HG03196 (cell line): ENCODE measurements around the gene RP2.

Experiments
- ATAC-seq: cut with Tn5 transposase; IDR thresholded peaks from one replicate; pipeline ENCODE4 v1.9.1; 2021; ENCODE audit not compliant: unreplicated experiment

RP2 gene

DNA sequence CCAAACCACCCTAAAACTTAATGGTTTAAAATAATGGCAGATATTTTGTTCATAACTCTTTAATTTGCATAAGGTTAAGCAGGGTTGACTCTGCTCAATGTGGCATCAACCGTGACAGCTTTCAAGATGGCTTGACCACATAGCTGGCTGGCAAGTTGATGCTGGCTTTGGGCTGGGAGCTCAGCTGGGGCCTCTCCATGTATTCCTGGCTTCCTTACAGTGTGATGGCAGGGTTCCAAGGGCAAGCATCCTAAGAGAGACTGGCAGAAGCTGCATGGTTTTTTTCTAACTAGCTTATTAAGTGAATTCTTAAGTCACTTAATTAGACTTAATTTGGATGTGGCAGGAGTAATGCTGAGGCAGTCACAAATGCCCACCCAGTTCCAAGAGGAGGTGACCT lies 4.5 kb downstream of the RP2 start:
- no peak for ATAC-seq

DNA sequence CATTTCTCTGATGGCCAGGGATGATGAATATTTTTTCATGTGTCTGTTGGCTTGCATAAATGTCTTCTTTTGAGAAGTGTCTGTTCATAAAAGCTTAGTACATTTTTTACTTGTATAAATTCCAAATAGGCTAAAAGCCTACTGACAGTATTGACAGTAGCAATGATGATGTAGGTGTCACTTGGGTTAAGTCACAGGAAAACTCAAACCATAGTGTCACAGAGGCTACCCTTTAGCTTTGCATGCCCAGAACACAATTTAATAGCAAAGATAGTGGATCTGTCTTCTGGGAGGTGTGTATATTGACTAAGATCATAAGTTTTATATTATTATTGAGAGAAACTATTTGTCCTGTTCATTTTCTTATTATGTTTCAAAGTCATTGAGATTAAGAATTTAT lies 8.1 kb downstream of the RP2 start:
- no peak for ATAC-seq

- no peak for ATAC-seq
Observed at GRCh38 chrX:46849933-46850332, 13.1 kb downstream of the RP2 start.

GRCh38 chrX:46850771-46851170 lies 13.9 kb downstream of the RP2 start:
- no peak for ATAC-seq

- no peak for ATAC-seq
Observed at GRCh38 chrX:46856483-46856882, 19.6 kb downstream of the RP2 start.

- no peak for ATAC-seq
Observed at GRCh38 chrX:46860557-46860956, 23.7 kb downstream of the RP2 start.

DNA sequence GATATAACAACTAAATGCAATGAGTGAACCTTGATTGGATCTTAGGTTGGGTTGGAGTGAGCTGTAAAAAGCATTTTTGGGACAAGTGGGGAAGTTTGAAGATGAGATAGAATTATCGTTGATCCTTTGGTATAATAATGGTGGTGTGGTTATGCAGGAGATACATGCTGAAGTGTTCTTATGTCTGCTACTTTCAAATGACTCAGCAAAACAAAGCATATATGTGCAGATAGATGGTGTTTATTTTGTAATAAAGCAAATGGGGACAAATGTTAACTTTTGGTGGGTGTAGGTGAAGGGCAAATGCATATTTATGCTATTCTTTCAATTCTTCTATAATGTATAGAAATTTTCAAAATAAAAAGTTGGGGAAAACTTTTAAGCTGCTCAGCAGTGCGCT lies 26.2 kb downstream of the RP2 start:
- no peak for ATAC-seq

DNA sequence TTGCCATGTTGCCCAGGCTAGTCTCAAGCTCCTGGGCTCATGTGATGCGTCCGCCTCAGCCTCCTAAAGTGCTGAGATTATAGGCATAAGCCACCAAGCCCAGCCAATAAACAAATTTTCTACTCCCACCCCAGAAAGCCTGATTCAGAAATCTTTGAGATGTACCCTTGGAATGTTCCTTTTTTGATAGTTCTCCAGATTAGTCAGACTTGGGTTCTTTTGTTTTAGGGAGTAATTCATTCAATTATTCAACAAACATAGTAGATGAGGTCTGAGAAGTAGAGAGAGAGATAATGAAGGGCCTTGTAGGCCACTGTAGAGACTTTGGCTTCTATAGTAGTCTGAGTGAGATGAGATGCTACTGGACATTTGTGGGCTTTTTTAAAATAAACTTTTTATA lies 27.8 kb downstream of the RP2 start:
- no peak for ATAC-seq

- no peak for ATAC-seq
Observed at GRCh38 chrX:46865281-46865680, 28.4 kb downstream of the RP2 start.

GRCh38 chrX:46866726-46867125 lies 29.9 kb downstream of the RP2 start:
- ATAC-seq = no peak

- ATAC-seq = no peak
Observed at GRCh38 chrX:46873746-46874145, 36.9 kb downstream of the RP2 start.

GRCh38 chrX:46876901-46877300 lies 40.1 kb downstream of the RP2 start:
- ATAC-seq = no peak

- ATAC-seq = no peak
Observed at GRCh38 chrX:46882266-46882665, 45.4 kb downstream of the RP2 start.

DNA sequence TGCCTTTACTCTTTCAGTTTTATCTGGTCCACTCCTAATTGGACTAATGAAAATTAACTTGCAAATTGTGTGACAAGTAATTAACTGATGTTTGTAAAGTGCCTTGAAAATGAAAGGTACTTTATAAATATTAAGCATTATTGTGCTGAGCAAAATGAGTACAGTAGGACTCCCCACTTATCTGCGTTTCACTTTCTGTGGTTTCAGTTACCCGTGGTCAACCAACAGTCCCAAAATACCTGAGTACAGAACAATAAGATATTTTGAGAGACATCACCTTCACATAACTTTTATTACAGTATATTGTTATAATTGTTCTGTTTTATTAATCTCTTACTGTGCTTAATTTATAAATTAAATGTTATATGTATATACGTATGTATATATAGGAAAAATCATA lies 48.0 kb downstream of the RP2 start:
- ATAC-seq = no peak

- ATAC-seq = no peak
Observed at GRCh38 chrX:46898207-46898606, 61.4 kb downstream of the RP2 start.

- peak; percentile 87 for ATAC-seq
Observed at GRCh38 chrX:46903458-46904242, 66.8 kb downstream of the RP2 start.

DNA sequence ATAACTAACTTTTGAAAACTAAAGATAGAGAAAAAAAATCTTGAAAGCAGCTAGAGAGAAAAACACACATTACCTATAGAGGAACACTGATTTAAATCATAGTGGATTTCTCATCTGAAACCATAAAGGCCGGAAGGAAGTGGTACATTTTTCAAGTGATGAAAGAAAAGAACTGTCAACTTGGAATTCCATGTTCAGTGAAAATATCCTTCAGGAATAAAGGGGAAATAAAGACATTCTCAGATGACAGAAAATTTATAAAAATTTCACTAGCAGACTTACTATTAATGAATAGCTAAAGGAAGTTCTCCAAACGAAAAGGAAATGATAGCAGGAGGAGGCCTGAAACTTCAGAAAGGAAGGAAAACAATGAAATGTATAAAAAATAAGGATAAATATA lies 67.8 kb downstream of the RP2 start:
- no peak for ATAC-seq

DNA sequence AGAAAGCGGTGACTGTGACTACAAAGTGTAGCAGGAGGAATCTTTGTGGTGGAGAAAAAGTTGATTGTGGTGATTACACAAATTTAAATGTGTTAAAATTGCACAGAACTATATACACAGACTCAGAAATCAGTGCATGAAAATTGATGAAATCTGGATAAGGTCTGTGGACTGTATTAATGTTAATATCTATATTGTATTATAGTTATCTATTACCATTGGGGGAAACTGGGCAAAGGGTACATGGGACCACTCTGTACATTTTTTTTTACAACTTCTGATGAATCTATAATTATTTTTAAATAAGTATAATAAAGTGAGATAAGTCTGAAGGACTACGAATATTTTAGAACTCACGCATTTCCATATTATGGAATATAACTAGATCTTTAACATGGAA lies 73.6 kb downstream of the RP2 start:
- ATAC-seq = no peak

- no peak for ATAC-seq
Observed at GRCh38 chrX:46912098-46912602, 75.3 kb downstream of the RP2 start, which contains the start of gene JADE3. Gene JADE3 (plus strand): TSS chrX:46912421. CDS start chrX:46984895, 72,474 bp downstream.

- ATAC-seq = no peak
Observed at GRCh38 chrX:46912603-46913491, 76.0 kb downstream of the RP2 start.

DNA sequence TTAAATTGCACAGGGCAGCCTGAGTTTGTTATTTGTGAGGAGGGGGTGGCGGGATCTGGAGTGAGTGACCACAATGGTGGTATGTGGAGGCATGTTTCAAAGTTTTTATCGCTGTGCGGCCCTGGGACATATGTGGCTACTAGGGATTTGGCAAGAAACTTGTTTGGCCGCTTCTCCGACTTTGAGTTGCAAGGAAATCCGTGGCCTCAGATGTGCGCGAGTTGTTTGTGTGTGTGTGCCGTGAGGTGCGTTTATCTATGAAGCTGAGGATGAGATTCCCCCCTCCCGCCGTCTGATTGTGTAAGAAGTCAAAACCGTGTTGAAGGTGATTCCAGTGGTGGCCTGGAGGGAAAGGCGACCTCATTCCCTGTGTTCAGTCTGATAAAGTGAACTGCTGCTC lies 76.8 kb downstream of the RP2 start:
- ATAC-seq = no peak

- no peak for ATAC-seq
Observed at GRCh38 chrX:46916273-46916672, 79.4 kb downstream of the RP2 start.
